Measurements from ENCODE around the gene IER5.

IER5 gene

DNA sequence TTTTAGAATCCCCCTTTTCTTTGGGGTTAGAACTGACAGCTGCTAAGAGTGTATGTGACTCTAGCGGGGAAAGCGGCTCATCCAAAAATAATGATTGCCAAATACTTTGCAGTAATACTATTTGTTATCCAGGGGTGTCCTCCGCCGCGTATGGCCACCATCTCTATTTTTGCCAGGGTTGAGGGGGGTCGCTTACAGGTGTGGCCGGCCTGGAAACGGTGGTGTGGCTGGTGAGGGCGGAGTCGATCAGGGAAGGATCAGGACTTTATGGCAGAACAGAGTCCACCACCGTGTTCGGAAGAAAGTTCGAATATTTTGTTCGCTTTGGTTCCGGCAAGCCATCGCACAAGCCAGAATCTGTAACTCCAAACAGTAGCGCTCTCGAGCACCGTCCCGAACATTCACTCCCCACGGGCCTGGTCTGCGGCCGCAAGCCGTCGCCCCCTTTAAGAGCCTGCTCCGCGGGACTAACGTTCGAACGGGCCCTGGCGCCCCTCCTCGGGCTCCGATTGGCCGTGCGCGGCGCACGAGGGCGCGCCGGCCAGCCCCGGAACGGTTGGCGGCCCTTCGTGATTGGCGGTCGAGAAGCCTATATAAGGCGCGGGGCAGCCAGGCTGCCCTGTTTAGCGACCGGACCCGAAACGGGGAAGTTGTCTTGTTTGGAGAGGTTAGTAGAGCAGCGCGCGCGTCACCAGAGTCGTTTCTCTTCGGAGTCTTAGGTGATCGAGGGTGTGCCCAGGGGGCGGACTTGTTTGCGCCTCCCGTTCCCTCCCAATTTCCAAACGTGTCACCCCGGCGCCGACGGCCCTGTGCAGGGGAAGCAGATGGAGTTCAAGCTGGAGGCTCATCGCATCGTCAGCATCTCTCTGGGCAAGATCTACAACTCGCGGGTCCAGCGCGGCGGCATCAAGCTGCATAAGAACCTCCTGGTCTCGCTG lies at the start of gene IER5 (continued):
- TF ChIP-seq, protein P1, sequence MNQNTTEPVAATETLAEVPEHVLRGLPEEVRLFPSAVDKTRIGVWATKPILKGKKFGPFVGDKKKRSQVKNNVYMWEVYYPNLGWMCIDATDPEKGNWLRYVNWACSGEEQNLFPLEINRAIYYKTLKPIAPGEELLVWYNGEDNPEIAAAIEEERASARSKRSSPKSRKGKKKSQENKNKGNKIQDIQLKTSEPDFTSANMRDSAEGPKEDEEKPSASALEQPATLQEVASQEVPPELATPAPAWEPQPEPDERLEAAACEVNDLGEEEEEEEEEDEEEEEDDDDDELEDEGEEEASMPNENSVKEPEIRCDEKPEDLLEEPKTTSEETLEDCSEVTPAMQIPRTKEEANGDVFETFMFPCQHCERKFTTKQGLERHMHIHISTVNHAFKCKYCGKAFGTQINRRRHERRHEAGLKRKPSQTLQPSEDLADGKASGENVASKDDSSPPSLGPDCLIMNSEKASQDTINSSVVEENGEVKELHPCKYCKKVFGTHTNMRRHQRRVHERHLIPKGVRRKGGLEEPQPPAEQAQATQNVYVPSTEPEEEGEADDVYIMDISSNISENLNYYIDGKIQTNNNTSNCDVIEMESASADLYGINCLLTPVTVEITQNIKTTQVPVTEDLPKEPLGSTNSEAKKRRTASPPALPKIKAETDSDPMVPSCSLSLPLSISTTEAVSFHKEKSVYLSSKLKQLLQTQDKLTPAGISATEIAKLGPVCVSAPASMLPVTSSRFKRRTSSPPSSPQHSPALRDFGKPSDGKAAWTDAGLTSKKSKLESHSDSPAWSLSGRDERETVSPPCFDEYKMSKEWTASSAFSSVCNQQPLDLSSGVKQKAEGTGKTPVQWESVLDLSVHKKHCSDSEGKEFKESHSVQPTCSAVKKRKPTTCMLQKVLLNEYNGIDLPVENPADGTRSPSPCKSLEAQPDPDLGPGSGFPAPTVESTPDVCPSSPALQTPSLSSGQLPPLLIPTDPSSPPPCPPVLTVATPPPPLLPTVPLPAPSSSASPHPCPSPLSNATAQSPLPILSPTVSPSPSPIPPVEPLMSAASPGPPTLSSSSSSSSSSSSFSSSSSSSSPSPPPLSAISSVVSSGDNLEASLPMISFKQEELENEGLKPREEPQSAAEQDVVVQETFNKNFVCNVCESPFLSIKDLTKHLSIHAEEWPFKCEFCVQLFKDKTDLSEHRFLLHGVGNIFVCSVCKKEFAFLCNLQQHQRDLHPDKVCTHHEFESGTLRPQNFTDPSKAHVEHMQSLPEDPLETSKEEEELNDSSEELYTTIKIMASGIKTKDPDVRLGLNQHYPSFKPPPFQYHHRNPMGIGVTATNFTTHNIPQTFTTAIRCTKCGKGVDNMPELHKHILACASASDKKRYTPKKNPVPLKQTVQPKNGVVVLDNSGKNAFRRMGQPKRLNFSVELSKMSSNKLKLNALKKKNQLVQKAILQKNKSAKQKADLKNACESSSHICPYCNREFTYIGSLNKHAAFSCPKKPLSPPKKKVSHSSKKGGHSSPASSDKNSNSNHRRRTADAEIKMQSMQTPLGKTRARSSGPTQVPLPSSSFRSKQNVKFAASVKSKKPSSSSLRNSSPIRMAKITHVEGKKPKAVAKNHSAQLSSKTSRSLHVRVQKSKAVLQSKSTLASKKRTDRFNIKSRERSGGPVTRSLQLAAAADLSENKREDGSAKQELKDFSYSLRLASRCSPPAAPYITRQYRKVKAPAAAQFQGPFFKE (tag by site-specific recombination; IDR thresholded peaks at IDR 0.05; ENCODE audit: borderline replicate concordance), result no peak
- no peak for TF ChIP-seq ZNF140 (tag by site-specific recombination; IDR thresholded peaks at IDR 0.05)
- TF ChIP-seq ZNF302 (tag by site-specific recombination; IDR thresholded peaks at IDR 0.05; ENCODE audit: low read depth), result no peak
- TF ChIP-seq, protein P2, sequence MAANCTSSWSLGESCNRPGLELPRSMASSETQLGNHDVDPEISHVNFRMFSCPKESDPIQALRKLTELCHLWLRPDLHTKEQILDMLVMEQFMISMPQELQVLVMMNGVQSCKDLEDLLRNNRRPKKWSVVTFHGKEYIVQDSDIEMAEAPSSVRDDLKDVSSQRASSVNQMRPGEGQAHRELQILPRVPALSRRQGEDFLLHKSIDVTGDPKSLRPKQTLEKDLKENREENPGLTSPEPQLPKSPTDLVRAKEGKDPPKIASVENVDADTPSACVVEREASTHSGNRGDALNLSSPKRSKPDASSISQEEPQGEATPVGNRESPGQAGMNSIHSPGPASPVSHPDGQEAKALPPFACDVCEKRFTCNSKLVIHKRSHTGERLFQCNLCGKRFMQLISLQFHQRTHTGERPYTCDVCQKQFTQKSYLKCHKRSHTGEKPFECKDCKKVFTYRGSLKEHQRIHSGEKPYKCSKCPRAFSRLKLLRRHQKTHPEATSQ (tag by site-specific recombination; IDR thresholded peaks at IDR 0.05), result no peak
- TF ChIP-seq, protein P3, sequence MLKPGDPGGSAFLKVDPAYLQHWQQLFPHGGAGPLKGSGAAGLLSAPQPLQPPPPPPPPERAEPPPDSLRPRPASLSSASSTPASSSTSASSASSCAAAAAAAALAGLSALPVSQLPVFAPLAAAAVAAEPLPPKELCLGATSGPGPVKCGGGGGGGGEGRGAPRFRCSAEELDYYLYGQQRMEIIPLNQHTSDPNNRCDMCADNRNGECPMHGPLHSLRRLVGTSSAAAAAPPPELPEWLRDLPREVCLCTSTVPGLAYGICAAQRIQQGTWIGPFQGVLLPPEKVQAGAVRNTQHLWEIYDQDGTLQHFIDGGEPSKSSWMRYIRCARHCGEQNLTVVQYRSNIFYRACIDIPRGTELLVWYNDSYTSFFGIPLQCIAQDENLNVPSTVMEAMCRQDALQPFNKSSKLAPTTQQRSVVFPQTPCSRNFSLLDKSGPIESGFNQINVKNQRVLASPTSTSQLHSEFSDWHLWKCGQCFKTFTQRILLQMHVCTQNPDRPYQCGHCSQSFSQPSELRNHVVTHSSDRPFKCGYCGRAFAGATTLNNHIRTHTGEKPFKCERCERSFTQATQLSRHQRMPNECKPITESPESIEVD (tag by site-specific recombination; IDR thresholded peaks at IDR 0.05), result no peak
- TF ChIP-seq ZNF24 (tag by site-specific recombination; IDR thresholded peaks at IDR 0.05), result peak; percentile 18; the same call in 1 of the 2 replicates
- TF ChIP-seq WT1 (tag by site-specific recombination; IDR thresholded peaks at IDR 0.05), result peak; percentile 53
- TF ChIP-seq ZBTB8A (tag by site-specific recombination; IDR thresholded peaks at IDR 0.05), result peak; percentile 92
- TF ChIP-seq ZNF621 (tag by site-specific recombination; IDR thresholded peaks at IDR 0.05), result no peak
- no peak for TF ChIP-seq ZNF776 (tag by site-specific recombination; IDR thresholded peaks at IDR 0.05; ENCODE audit: borderline replicate concordance)
- TF ChIP-seq, protein P4, sequence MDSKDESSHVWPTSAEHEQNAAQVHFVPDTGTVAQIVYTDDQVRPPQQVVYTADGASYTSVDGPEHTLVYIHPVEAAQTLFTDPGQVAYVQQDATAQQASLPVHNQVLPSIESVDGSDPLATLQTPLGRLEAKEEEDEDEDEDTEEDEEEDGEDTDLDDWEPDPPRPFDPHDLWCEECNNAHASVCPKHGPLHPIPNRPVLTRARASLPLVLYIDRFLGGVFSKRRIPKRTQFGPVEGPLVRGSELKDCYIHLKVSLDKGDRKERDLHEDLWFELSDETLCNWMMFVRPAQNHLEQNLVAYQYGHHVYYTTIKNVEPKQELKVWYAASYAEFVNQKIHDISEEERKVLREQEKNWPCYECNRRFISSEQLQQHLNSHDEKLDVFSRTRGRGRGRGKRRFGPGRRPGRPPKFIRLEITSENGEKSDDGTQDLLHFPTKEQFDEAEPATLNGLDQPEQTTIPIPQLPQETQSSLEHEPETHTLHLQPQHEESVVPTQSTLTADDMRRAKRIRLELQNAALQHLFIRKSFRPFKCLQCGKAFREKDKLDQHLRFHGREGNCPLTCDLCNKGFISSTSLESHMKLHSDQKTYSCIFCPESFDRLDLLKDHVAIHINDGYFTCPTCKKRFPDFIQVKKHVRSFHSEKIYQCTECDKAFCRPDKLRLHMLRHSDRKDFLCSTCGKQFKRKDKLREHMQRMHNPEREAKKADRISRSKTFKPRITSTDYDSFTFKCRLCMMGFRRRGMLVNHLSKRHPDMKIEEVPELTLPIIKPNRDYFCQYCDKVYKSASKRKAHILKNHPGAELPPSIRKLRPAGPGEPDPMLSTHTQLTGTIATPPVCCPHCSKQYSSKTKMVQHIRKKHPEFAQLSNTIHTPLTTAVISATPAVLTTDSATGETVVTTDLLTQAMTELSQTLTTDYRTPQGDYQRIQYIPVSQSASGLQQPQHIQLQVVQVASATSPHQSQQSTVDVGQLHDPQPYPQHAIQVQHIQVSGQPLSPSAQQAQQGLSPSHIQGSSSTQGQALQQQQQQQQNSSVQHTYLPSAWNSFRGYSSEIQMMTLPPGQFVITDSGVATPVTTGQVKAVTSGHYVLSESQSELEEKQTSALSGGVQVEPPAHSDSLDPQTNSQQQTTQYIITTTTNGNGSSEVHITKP (tag by site-specific recombination; IDR thresholded peaks at IDR 0.05), result no peak; the same call in none of the 2 replicates
- TF ChIP-seq ZNF510 (tag by site-specific recombination; IDR thresholded peaks at IDR 0.05; ENCODE audit: insufficient replicate concordance), result no peak
- no peak for TF ChIP-seq BCL11B (tag by site-specific recombination; IDR thresholded peaks at IDR 0.05; ENCODE audit: low read depth)
- TF ChIP-seq, protein P5, sequence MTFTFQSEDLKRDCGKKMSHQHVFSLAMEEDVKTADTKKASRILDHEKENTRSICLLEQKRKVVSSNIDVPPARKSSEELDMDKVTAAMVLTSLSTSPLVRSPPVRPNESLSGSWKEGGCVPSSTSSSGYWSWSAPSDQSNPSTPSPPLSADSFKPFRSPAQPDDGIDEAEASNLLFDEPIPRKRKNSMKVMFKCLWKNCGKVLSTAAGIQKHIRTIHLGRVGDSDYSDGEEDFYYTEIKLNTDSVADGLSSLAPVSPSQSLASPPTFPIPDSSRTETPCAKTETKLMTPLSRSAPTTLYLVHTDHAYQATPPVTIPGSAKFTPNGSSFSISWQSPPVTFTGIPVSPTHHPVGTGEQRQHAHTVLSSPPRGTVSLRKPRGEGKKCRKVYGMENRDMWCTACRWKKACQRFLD (tag by site-specific recombination; IDR thresholded peaks at IDR 0.05), result no peak
- TF ChIP-seq KLF10 (tag by site-specific recombination; IDR thresholded peaks at IDR 0.05), result peak; percentile 81
- TF ChIP-seq ZNF416 (tag by site-specific recombination; IDR thresholded peaks at IDR 0.05), result no peak
- 0 out of 2 replicates have a peak, but pooled peaks have one; percentile 47 for TF ChIP-seq GLI4 (tag by site-specific recombination; IDR thresholded peaks at IDR 0.05)
- TF ChIP-seq, protein P6, sequence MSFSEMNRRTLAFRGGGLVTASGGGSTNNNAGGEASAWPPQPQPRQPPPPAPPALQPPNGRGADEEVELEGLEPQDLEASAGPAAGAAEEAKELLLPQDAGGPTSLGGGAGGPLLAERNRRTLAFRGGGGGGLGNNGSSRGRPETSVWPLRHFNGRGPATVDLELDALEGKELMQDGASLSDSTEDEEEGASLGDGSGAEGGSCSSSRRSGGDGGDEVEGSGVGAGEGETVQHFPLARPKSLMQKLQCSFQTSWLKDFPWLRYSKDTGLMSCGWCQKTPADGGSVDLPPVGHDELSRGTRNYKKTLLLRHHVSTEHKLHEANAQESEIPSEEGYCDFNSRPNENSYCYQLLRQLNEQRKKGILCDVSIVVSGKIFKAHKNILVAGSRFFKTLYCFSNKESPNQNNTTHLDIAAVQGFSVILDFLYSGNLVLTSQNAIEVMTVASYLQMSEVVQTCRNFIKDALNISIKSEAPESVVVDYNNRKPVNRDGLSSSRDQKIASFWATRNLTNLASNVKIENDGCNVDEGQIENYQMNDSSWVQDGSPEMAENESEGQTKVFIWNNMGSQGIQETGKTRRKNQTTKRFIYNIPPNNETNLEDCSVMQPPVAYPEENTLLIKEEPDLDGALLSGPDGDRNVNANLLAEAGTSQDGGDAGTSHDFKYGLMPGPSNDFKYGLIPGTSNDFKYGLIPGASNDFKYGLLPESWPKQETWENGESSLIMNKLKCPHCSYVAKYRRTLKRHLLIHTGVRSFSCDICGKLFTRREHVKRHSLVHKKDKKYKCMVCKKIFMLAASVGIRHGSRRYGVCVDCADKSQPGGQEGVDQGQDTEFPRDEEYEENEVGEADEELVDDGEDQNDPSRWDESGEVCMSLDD (tag by site-specific recombination; IDR thresholded peaks at IDR 0.05), result no peak
- TF ChIP-seq, protein P7, sequence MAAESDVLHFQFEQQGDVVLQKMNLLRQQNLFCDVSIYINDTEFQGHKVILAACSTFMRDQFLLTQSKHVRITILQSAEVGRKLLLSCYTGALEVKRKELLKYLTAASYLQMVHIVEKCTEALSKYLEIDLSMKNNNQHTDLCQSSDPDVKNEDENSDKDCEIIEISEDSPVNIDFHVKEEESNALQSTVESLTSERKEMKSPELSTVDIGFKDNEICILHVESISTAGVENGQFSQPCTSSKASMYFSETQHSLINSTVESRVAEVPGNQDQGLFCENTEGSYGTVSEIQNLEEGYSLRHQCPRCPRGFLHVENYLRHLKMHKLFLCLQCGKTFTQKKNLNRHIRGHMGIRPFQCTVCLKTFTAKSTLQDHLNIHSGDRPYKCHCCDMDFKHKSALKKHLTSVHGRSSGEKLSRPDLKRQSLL (tag by site-specific recombination; IDR thresholded peaks at IDR 0.05), result no peak

All from HEK293 (cell line).